Mesenchymal stem cell (in vitro differentiated cells and primary cell): ENCODE data around the gene WDR64.

Source experiments
- DNase-seq: peaks from one replicate; pipeline ENCODE4 v3.0.0-alpha.2; 2013
- H2AFZ ChIP-seq: one replicate; pipeline ENCODE4 v1.6.1; 2013; ENCODE audit warnings: low read depth, mild to moderate bottlenecking, control low read depth, inconsistent platforms, low read length, moderate library complexity
- H2AK5ac ChIP-seq: 2 replicates; pipeline ENCODE4 v1.6.1; 2013; ENCODE audit warnings: low read length, moderate library complexity, mild to moderate bottlenecking, inconsistent platforms; ENCODE audit not compliant: severe bottlenecking
- H2BK120ac ChIP-seq: one replicate; pipeline ENCODE4 v1.6.1; 2013; ENCODE audit warnings: low read depth, mild to moderate bottlenecking, inconsistent platforms, low read length, moderate library complexity
- H2BK12ac ChIP-seq, 2 experiments: one replicate each; pipeline ENCODE4 v1.6.1; 2013; ENCODE audit warnings: inconsistent platforms in 2 of 2, low read length in 2 of 2, mild to moderate bottlenecking in 2 of 2, moderate library complexity in 2 of 2, control low read depth in 1 of 2
- H2BK15ac ChIP-seq: one replicate; pipeline ENCODE4 v1.6.1; 2013; ENCODE audit warnings: mild to moderate bottlenecking, low read depth, inconsistent platforms; ENCODE audit not compliant: poor library complexity, severe bottlenecking
- H2BK5ac ChIP-seq: 2 replicates; pipeline ENCODE4 v1.6.1; 2013; ENCODE audit warnings: low read depth, mild to moderate bottlenecking, low read length, control low read depth, inconsistent platforms; ENCODE audit not compliant: poor library complexity, severe bottlenecking
- H3K14ac ChIP-seq, 2 experiments: one replicate each; pipeline ENCODE4 v1.6.1; 2013; ENCODE audit warnings: inconsistent platforms in 2 of 2, low read length in 2 of 2, control low read depth in 1 of 2, mild to moderate bottlenecking in 1 of 2, moderate library complexity in 1 of 2
- H3K18ac ChIP-seq, 2 experiments: one replicate each; pipeline ENCODE4 v1.6.1; 2013; ENCODE audit warnings: inconsistent platforms in 2 of 2, low read length in 2 of 2, control low read depth in 1 of 2, low read depth in 1 of 2, mild to moderate bottlenecking in 1 of 2
- H3K23ac ChIP-seq, 2 experiments: one replicate each; pipeline ENCODE4 v1.6.1; 2013; ENCODE audit warnings: inconsistent platforms in 2 of 2, low read length in 2 of 2, mild to moderate bottlenecking in 2 of 2, moderate library complexity in 2 of 2, control low read depth in 1 of 2
- H3K27ac ChIP-seq: 2 replicates; pipeline ENCODE4 v1.5.1; 2013; ENCODE audit warnings: mild to moderate bottlenecking, moderate library complexity, low read length, control low read depth, inconsistent platforms; ENCODE audit not compliant: poor library complexity, severe bottlenecking
- H3K27me3 ChIP-seq, 2 experiments: 2 replicates each; pipeline versions ENCODE4 v1.6.1 to v1.7.0; 2013; ENCODE audit warnings: low read length in 2 of 2, mild to moderate bottlenecking in 2 of 2, moderate library complexity in 2 of 2, control low read depth in 1 of 2, inconsistent platforms in 1 of 2; ENCODE audit not compliant: control insufficient read depth in 1 of 2, insufficient read depth in 1 of 2
- H3K36me3 ChIP-seq, 2 experiments: 2 replicates each; pipeline versions ENCODE4 v1.6.1 to v1.7.0; 2013; ENCODE audit warnings: low read length in 2 of 2, control low read depth in 1 of 2, inconsistent platforms in 1 of 2, low read depth in 1 of 2, mild to moderate bottlenecking in 1 of 2; ENCODE audit not compliant: insufficient read depth in 2 of 2, control insufficient read depth in 1 of 2
- H3K4ac ChIP-seq, 2 experiments: one replicate each; pipeline ENCODE4 v1.6.1; 2013; ENCODE audit warnings: inconsistent platforms in 2 of 2, low read length in 2 of 2, mild to moderate bottlenecking in 2 of 2, moderate library complexity in 2 of 2, control low read depth in 1 of 2, low read depth in 1 of 2
- H3K4me1 ChIP-seq: 2 replicates; pipeline ENCODE4 v1.6.1; 2013; ENCODE audit warnings: low read depth, low read length, control low read depth; ENCODE audit not compliant: control insufficient read depth, insufficient read depth
- H3K4me2 ChIP-seq: 2 replicates; pipeline ENCODE4 v1.6.1; 2013; ENCODE audit warnings: low read length, mild to moderate bottlenecking, inconsistent platforms; ENCODE audit not compliant: poor library complexity, severe bottlenecking
- H3K4me3 ChIP-seq, 2 experiments: 2 replicates each; pipeline versions ENCODE4 v1.5.1 to v1.7.0; 2013; ENCODE audit warnings: low read length in 2 of 2, mild to moderate bottlenecking in 2 of 2, control low read depth in 1 of 2, low read depth in 1 of 2; ENCODE audit not compliant: insufficient read depth in 1 of 2
- H3K79me1 ChIP-seq: replicated peaks from 2 replicates; pipeline ENCODE4 v1.6.1; 2013; ENCODE audit warnings: mild to moderate bottlenecking, control low read depth, low read length, inconsistent platforms; ENCODE audit not compliant: poor library complexity, severe bottlenecking
- H3K9ac ChIP-seq: 2 replicates; pipeline ENCODE4 v1.7.0; 2013; ENCODE audit warnings: mild to moderate bottlenecking, low read length, moderate library complexity
- H3K9me3 ChIP-seq: 2 replicates; pipeline ENCODE4 v1.7.0; 2013; ENCODE audit warnings: mild to moderate bottlenecking, low read length; ENCODE audit not compliant: control insufficient read depth
- H4K8ac ChIP-seq: one replicate; pipeline ENCODE4 v1.6.1; 2013; ENCODE audit warnings: inconsistent platforms, mild to moderate bottlenecking, low read length, moderate library complexity
- H4K91ac ChIP-seq: one replicate; pipeline ENCODE4 v1.6.1; 2013; ENCODE audit warnings: mild to moderate bottlenecking, low read length, inconsistent platforms
- WGBS: methylation state at CpG from one replicate; pipeline ENCODE4 v1.1.7; 2013; ENCODE audit warnings: mixed read lengths; 5-methylcytosine and 5-hydroxymethylcytosine counted together

The WDR64 gene

DNA sequence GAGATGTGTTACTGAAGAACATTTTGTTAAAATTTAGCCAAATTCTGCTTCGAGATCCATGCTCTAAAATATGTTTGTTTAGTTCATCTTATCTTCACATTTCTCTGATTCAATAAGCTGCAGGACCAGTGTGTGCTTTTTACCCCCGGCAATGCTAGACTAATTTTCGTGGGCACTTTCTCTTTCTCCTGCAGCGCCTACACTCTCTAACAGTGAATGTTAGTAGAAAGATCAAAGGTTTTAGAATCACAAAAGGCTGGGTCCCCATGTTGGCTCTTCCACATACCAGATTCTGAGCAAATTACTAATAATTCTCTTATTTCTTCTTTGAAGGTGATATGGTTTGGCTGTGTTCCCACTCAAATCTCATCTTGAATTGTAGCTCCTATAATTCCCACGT lies 20.4 kb upstream of the WDR64 start:
- no peak overlapping the region for H2AK5ac ChIP-seq
- H3K4ac ChIP-seq: no peak overlapping the region
- H3K4me3 ChIP-seq: no peak overlapping the region
- no peak overlapping the region for H3K9ac ChIP-seq
- no peak overlapping the region for H3K18ac ChIP-seq
- no peak overlapping the region for H2BK5ac ChIP-seq
- H2AFZ ChIP-seq: no peak overlapping the region
- H3K27me3 ChIP-seq: no peaks in the 10 kb centered on the region
- H3K9me3 ChIP-seq: no peaks in the 10 kb centered on the region
- H3K14ac ChIP-seq: no peak overlapping the region
- H4K8ac ChIP-seq: no peak overlapping the region
- H3K4me1 ChIP-seq: no peaks in the 10 kb centered on the region
- no peak overlapping the region for H3K27ac ChIP-seq
- 100% methylated on average over 2 of the region's 5 CpGs for WGBS
- no peak overlapping the region for H2BK15ac ChIP-seq
- DNase-seq: no peak
- H3K79me1 ChIP-seq: peaks cover 16% of the 10 kb centered on the region
- no peak overlapping the region for H3K23ac ChIP-seq
- H4K91ac ChIP-seq: no peak overlapping the region
- H3K4me2 ChIP-seq: no peak overlapping the region
- H2BK120ac ChIP-seq: no peak overlapping the region
- peaks cover 0 to 15% of the 10 kb centered on the region in 2 experiments for H3K36me3 ChIP-seq
- no peak overlapping the region for H2BK12ac ChIP-seq

DNA sequence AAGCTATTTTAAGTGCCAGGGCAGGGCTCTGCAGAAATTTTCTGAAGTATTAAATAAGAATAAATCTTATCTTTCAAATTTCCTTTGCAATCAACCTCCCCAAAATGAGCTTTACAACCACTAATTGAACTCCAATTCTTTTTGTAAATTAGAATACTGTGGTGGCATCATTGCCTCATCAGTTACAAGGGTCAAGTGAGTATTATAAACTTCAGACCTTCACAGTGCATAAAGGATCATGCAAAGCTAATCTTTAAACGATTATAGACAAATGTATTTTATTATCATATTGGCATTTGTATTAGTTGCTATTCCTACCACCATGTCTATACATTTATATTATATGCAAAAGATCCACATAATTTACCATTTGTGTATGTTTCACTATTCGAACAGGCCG lies 19.1 kb upstream of the WDR64 start:
- Histone ChIP-seq H2AFZ (no peak overlapping the region), H2BK15ac (no peak overlapping the region), H3K18ac (no peak overlapping the region), H3K36me3 (peaks cover 0 to 15% of the 10 kb centered on the region in 2 experiments), H3K4me2 (no peak overlapping the region), H2BK5ac (no peak overlapping the region), H3K4me1 (peaks cover 1% of the 10 kb centered on the region), H3K27ac (no peak overlapping the region), H3K79me1 (peaks cover 16% of the 10 kb centered on the region), H3K27me3 (no peaks in the 10 kb centered on the region), H3K14ac (no peak overlapping the region), H3K9ac (no peak overlapping the region), H2AK5ac (no peak overlapping the region), H3K23ac (no peak overlapping the region), H2BK120ac (no peak overlapping the region), H3K9me3 (no peaks in the 10 kb centered on the region), H4K8ac (no peak overlapping the region), H3K4me3 (no peak overlapping the region), H4K91ac (no peak overlapping the region), H2BK12ac (no peak overlapping the region), H3K4ac (no peak overlapping the region)
- no peak for DNase-seq
- no CpG with 5 or more reads among the region's 3 CpGs for WGBS

DNA sequence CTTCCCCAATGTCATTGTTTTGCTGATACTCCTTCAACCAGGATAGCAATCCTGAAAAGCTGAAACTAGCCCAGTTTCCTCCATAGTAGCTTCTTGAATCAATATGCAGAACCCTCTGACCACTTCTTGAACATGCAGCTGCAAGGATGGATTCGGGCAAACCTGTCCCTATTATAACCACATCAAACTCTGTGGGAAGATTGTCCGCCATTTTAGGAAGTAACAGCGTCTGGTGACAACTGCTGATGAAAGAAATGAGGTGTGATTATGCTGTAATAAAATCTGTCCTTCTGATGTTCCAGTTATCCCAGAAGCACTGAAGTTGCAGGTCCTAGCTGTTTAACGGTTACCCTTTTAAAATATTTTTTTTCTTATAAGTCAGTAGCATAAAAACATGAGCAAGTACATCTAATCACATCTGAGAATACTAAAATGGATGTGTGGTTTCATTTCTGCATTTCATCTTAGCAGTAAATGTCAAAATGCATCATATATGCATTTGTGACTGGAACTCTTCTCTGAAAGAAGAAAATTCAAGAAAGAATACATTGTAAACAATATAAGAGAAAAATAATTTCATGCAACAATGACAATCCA lies 16.4 kb upstream of the WDR64 start:
- H2AFZ ChIP-seq: no peak overlapping the region
- H3K4me1 ChIP-seq: peaks cover 3% of the 10 kb centered on the region
- no peak overlapping the region for H3K4ac ChIP-seq
- WGBS: 100% methylated on average over 2 of the region's 4 CpGs
- no peak for DNase-seq
- no peak overlapping the region for H3K4me2 ChIP-seq
- peaks cover 14% of the 10 kb centered on the region for H3K79me1 ChIP-seq
- H3K36me3 ChIP-seq: peaks cover 0 to 15% of the 10 kb centered on the region in 2 experiments
- H2BK12ac ChIP-seq: no peak overlapping the region
- H3K27ac ChIP-seq: no peak overlapping the region
- H3K9ac ChIP-seq: no peak overlapping the region
- H2BK15ac ChIP-seq: no peak overlapping the region
- no peak overlapping the region for H4K91ac ChIP-seq
- H2BK120ac ChIP-seq: no peak overlapping the region
- H3K4me3 ChIP-seq: no peak overlapping the region
- no peak overlapping the region for H2AK5ac ChIP-seq
- no peaks in the 10 kb centered on the region for H3K27me3 ChIP-seq
- H3K14ac ChIP-seq: no peak overlapping the region
- H4K8ac ChIP-seq: no peak overlapping the region
- no peak overlapping the region for H3K23ac ChIP-seq
- no peaks in the 10 kb centered on the region for H3K9me3 ChIP-seq
- H2BK5ac ChIP-seq: no peak overlapping the region
- H3K18ac ChIP-seq: no peak overlapping the region

DNA sequence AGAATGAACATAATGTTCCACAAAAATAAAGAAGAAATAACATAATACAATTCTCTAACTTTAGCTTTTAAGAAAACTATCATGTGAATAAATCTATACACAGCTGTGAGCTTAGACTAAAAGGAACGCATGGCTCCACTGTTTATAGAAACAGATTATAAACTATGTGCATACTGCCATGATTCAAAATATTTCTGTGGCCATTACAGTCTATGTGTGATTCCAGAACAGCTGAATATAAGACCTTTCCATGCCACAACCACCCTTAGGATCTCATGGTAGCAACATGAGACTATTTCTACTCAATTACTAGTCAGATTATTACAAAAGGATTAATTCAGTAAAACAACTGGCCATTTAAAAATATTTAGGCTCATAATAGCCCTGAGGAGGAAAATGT lies 15.8 kb upstream of the WDR64 start:
- Histone ChIP-seq H3K27ac (no peak overlapping the region), H2AFZ (no peak overlapping the region)
- WGBS: no CpG with 5 or more reads among the region's 1 CpG

More for the DNA sequence above, 15.8 kb upstream of the WDR64 start:
- Histone ChIP-seq H2BK12ac (no peak overlapping the region), H3K9ac (no peak overlapping the region), H2BK5ac (no peak overlapping the region), H3K23ac (no peak overlapping the region), H2BK15ac (no peak overlapping the region), H3K4ac (no peak overlapping the region), H3K18ac (no peak overlapping the region), H4K91ac (no peak overlapping the region), H3K4me3 (no peak overlapping the region), H2BK120ac (no peak overlapping the region), H4K8ac (no peak overlapping the region), H3K14ac (no peak overlapping the region), H3K4me2 (no peak overlapping the region), H2AK5ac (no peak overlapping the region), H3K36me3 (peaks cover 0 to 15% of the 10 kb centered on the region in 2 experiments), H3K4me1 (peaks cover 3% of the 10 kb centered on the region), H3K79me1 (peaks cover 14% of the 10 kb centered on the region), H3K27me3 (no peaks in the 10 kb centered on the region), H3K9me3 (no peaks in the 10 kb centered on the region)
- DNase-seq: no peak
